IMR-90 (cell line): ENCODE data around the gene CTNNA2. TPM values are rescaled to one million over a fixed set of nuclear protein-coding genes. Genes with fewer than 3 reads are reported as not detected.

ENCODE experiments used
- ATAC-seq: fragments of 200-7000 bp; cut with Tn5 transposase; 2 replicates; pipeline ENCODE4 v1.9.1; 2020; ENCODE audit warnings: low read depth, mild to moderate bottlenecking, moderate library complexity
- BruUV-seq: library from RNA; stranded (reverse); fragments of 400-500 nt; replicated peaks from 2 replicates; lab custom pipeline; 2021; lab: Mats Ljungman, UMichigan
- CTCF ChIA-PET: fragments of 300-600 bp; formaldehyde crosslinking; extraction: SDS; loops from one replicate; lab custom pipeline; 2021; ENCODE audit warnings: antibody characterized with exemption; lab: Yijun Ruan, JAX
- POLR2A ChIA-PET: fragments of 300-600 bp; sonication (Branson Sonifier 250); formaldehyde crosslinking; loops from one replicate; lab custom pipeline; 2022; ENCODE audit warnings: antibody characterized with exemption; ENCODE audit not compliant: unreplicated experiment; lab: Charles Lee
- DNase-seq: peaks from one replicate; pipeline ENCODE4 v3.0.0; 2013
- H2AFZ ChIP-seq: replicated peaks from 2 replicates; pipeline ENCODE3; 2013; ENCODE audit warnings: low read length, mild to moderate bottlenecking; ENCODE audit not compliant: poor library complexity
- H2AK5ac ChIP-seq: 2 replicates; pipeline ENCODE4 v1.6.1; 2013; ENCODE audit warnings: low read depth, low read length, inconsistent platforms
- H2AK9ac ChIP-seq: replicated peaks from 2 replicates; pipeline ENCODE3; 2013; ENCODE audit warnings: mild to moderate bottlenecking, low read depth, low read length, moderate library complexity; ENCODE audit not compliant: poor library complexity
- H2BK120ac ChIP-seq: 2 replicates; pipeline ENCODE4 v1.6.1; 2013; ENCODE audit warnings: low read depth, low read length, inconsistent platforms
- H2BK15ac ChIP-seq: 3 replicates; pipeline ENCODE4 v1.6.1; 2013; ENCODE audit warnings: low read depth, low read length, inconsistent platforms
- H2BK20ac ChIP-seq: 2 replicates; pipeline ENCODE4 v1.6.1; 2013; ENCODE audit warnings: low read depth, mild to moderate bottlenecking, inconsistent platforms, low read length, moderate library complexity
- H2BK5ac ChIP-seq: 2 replicates; pipeline ENCODE4 v1.6.1; 2013; ENCODE audit warnings: mild to moderate bottlenecking, low read depth, low read length, inconsistent platforms; ENCODE audit not compliant: poor library complexity, severe bottlenecking
- H3K14ac ChIP-seq: replicated peaks from 2 replicates; pipeline ENCODE4 v1.6.1; 2013; ENCODE audit warnings: low read depth, low read length, inconsistent platforms
- H3K18ac ChIP-seq: 2 replicates; pipeline ENCODE4 v1.6.1; 2013; ENCODE audit warnings: low read depth, low read length, control low read depth
- H3K23ac ChIP-seq: 2 replicates; pipeline ENCODE4 v1.6.1; 2013; ENCODE audit warnings: low read depth, low read length, inconsistent platforms
- H3K27ac ChIP-seq: 2 replicates; pipeline ENCODE4 v1.5.1; 2013; ENCODE audit warnings: mild to moderate bottlenecking, control low read depth, low read length; ENCODE audit not compliant: insufficient read depth
- H3K27me3 ChIP-seq: 2 replicates; pipeline ENCODE4 v1.6.1; 2013; ENCODE audit warnings: low read length; ENCODE audit not compliant: control insufficient read depth, insufficient read depth
- H3K36me3 ChIP-seq: 2 replicates; pipeline ENCODE4 v1.6.1; 2013; ENCODE audit warnings: low read length, mixed read lengths; ENCODE audit not compliant: control insufficient read depth, insufficient read depth
- H3K4ac ChIP-seq: 2 replicates; pipeline ENCODE4 v1.6.1; 2013; ENCODE audit warnings: low read depth, low read length, inconsistent platforms
- H3K4me1 ChIP-seq: 2 replicates; pipeline ENCODE4 v1.6.1; 2013; ENCODE audit warnings: low read length, mixed read lengths; ENCODE audit not compliant: control insufficient read depth, insufficient read depth
- H3K4me2 ChIP-seq: 2 replicates; pipeline ENCODE4 v1.6.1; 2013; ENCODE audit warnings: low read depth, mild to moderate bottlenecking, control low read depth, low read length, moderate library complexity
- H3K4me3 ChIP-seq: 2 replicates; pipeline ENCODE4 v1.5.1; 2013; ENCODE audit warnings: low read depth, mild to moderate bottlenecking, control low read depth, low read length, moderate library complexity; ENCODE audit not compliant: insufficient read depth
- H3K56ac ChIP-seq: 2 replicates; pipeline ENCODE4 v1.6.1; 2013; ENCODE audit warnings: low read length, inconsistent platforms; ENCODE audit not compliant: insufficient read depth; ENCODE audit errors: extremely low read depth
- H3K79me1 ChIP-seq, 2 experiments: 2 replicates each; pipeline ENCODE4 v1.6.1; 2013; ENCODE audit warnings: low read length in 2 of 2, inconsistent platforms in 1 of 2, low read depth in 1 of 2
- H3K9ac ChIP-seq: 2 replicates; pipeline ENCODE4 v1.6.1; 2013; ENCODE audit warnings: low read depth, low read length, control low read depth
- H3K9me1 ChIP-seq: 2 replicates; pipeline ENCODE4 v1.6.1; 2013; ENCODE audit warnings: low read length, inconsistent platforms; ENCODE audit not compliant: insufficient read depth
- H3K9me3 ChIP-seq: 2 replicates; pipeline ENCODE4 v1.6.1; 2013; ENCODE audit warnings: low read length; ENCODE audit not compliant: control insufficient read depth, insufficient read depth
- H4K20me1 ChIP-seq: 2 replicates; pipeline ENCODE4 v1.6.1; 2013; ENCODE audit warnings: low read length, inconsistent platforms; ENCODE audit not compliant: insufficient read depth
- H4K5ac ChIP-seq: 2 replicates; pipeline ENCODE4 v1.6.1; 2013; ENCODE audit warnings: mild to moderate bottlenecking, low read depth, low read length, control low read depth
- H4K8ac ChIP-seq, 2 experiments: 2 replicates each; pipeline ENCODE4 v1.6.1; 2013; ENCODE audit warnings: low read depth in 2 of 2, low read length in 2 of 2, control low read depth in 1 of 2, inconsistent platforms in 1 of 2
- H4K91ac ChIP-seq: 2 replicates; pipeline ENCODE4 v1.6.1; 2013; ENCODE audit warnings: low read depth, low read length, inconsistent platforms; ENCODE audit not compliant: insufficient read depth
- BHLHE40 ChIP-seq: fragments of 150-350 bp; IDR thresholded peaks from 2 replicates; pipeline ENCODE4 v1.6.1; 2016; ENCODE audit warnings: mild to moderate bottlenecking, low read depth, low read length
- CEBPB ChIP-seq: IDR thresholded peaks from 2 replicates; pipeline ENCODE4 v1.6.1; 2012; ENCODE audit warnings: low read depth, low read length, improper control_type of control experiment
- CHD1 ChIP-seq: IDR thresholded peaks from 2 replicates; pipeline ENCODE4 v1.6.1; 2012; ENCODE audit warnings: low read depth, low read length, improper control_type of control experiment
- CTCF ChIP-seq: conservative IDR thresholded peaks from 2 replicates; pipeline ENCODE4 v1.5.1; 2012; ENCODE audit warnings: mild to moderate bottlenecking, low read depth, low read length, improper control_type of control experiment
- ELK1 ChIP-seq: fragments of 150-350 bp; IDR thresholded peaks from 2 replicates; pipeline ENCODE4 v1.6.1; 2016; ENCODE audit warnings: low read depth, mild to moderate bottlenecking, low read length, moderate library complexity, borderline replicate concordance
- MAFK ChIP-seq: IDR thresholded peaks from 2 replicates; pipeline ENCODE4 v1.6.1; 2012; ENCODE audit warnings: low read depth, low read length, improper control_type of control experiment
- MAZ ChIP-seq: IDR thresholded peaks from 2 replicates; pipeline ENCODE4 v1.6.1; 2012; ENCODE audit warnings: low read depth, mild to moderate bottlenecking, low read length, improper control_type of control experiment, moderate library complexity, borderline replicate concordance
- MXI1 ChIP-seq: IDR thresholded peaks from 2 replicates; pipeline ENCODE4 v1.6.1; 2012; ENCODE audit warnings: low read depth, mild to moderate bottlenecking, low read length, moderate library complexity, borderline replicate concordance
- NFE2L2 ChIP-seq: fragments of 150-350 bp; IDR thresholded peaks from 2 replicates; pipeline ENCODE4 v1.6.1; 2016; ENCODE audit warnings: low read depth, mild to moderate bottlenecking, low read length
- POLR2A ChIP-seq: IDR thresholded peaks from 2 replicates; pipeline ENCODE4 v1.6.1; 2012; ENCODE audit warnings: mild to moderate bottlenecking, low read depth, low read length
- RCOR1 ChIP-seq: IDR thresholded peaks from 2 replicates; pipeline ENCODE4 v1.6.1; 2012; ENCODE audit warnings: mild to moderate bottlenecking, low read length, improper control_type of control experiment; ENCODE audit not compliant: insufficient replicate concordance
- RFX5 ChIP-seq: IDR thresholded peaks from 2 replicates; pipeline ENCODE4 v1.8.0; 2012; ENCODE audit warnings: low read depth, mild to moderate bottlenecking, low read length, moderate library complexity
- SMC3 ChIP-seq: fragments of 150-350 bp; IDR thresholded peaks from 2 replicates; pipeline ENCODE4 v1.6.1; 2016; ENCODE audit warnings: low read depth, mild to moderate bottlenecking, antibody characterized with exemption, low read length, moderate library complexity
- USF2 ChIP-seq: fragments of 150-350 bp; IDR thresholded peaks from 2 replicates; pipeline ENCODE4 v1.6.1; 2017; ENCODE audit warnings: mild to moderate bottlenecking, antibody characterized with exemption, low read length, low read depth
- whole genome bisulfite sequencing, 2 experiments: methylation state at CpG; one replicate each; pipeline versions ENCODE4 v1.1.5 to v1.1.7; 2013; ENCODE audit warnings: missing lambda C conversion rate in 2 of 2; ENCODE audit not compliant: insufficient read length in 1 of 2; ENCODE audit errors: extremely low coverage in 2 of 2; 5-methylcytosine and 5-hydroxymethylcytosine counted together
- dilution Hi-C: fragments of 300-500 bp; cut with HindIII; formaldehyde crosslinking; loops from one replicate; pipeline ENCODE4 v1.14.3; 2018; ENCODE audit warnings: low sequenced_read_pairs; ENCODE audit not compliant: unreplicated experiment
- in situ Hi-C: fragments of 300-500 bp; cut with MboI; formaldehyde crosslinking; loops from 3 replicates; pipeline ENCODE4 v1.14.3; 2019; ENCODE audit warnings: low sequenced_read_pairs, inconsistent platforms, mixed read lengths
- intact Hi-C: fragments of 100-400 bp; cut with micrococcal nuclease; formaldehyde crosslinking; loops from 2 replicates; pipeline ENCODE4 v1.10.0; 2022
- polyA plus RNA-seq, 3 experiments: library from polyadenylated mRNA; depleted of rRNA; stranded (reverse); fragments of >200 nt; gene quantifications; 2 replicates each; pipeline ENCODE4 v1.2.3, GENCODE V29; 2012; ENCODE audit warnings: low replicate concordance in 1 of 3
- total RNA-seq: library from RNA; depleted of rRNA; stranded (reverse); fragments of >200 nt; gene quantifications from 2 replicates; pipeline ENCODE4 v1.2.3, GENCODE V29; 2012

Gene CTNNA2
- total and polyA plus RNA-seq, 2 of the 4 experiments (the other 2 are of a cell fraction), result not detected

GRCh38 chr2:79817288-79817687, 304.4 kb downstream of the CTNNA2 start:
- H2BK20ac ChIP-seq, result no peak overlapping the region
- no peaks in the 10 kb centered on the region for H3K79me1 ChIP-seq
- H2AK9ac ChIP-seq, result no peak overlapping the region
- no peak overlapping the region for H2AK5ac ChIP-seq
- no CpG with 5 or more reads among the region's 4 CpGs for WGBS, 2 experiments
- TF ChIP-seq CHD1 (no peak), MXI1 (no peak), RCOR1 (no peak), SMC3 (no peak), POLR2A (no peak), MAFK (no peak), CTCF (no peak), ELK1 (no peak), CEBPB (no peak), MAZ (no peak), NFE2L2 (no peak), BHLHE40 (no peak), RFX5 (no peak), USF2 (no peak)
- H2AFZ ChIP-seq, result no peak overlapping the region
- ChIA-PET POLR2A (no interaction called here), CTCF (no interaction called here)
- H4K5ac ChIP-seq, result no peak overlapping the region
- no peak overlapping the region for H3K27ac ChIP-seq
- no peak overlapping the region for H4K91ac ChIP-seq
- no peak overlapping the region for H3K14ac ChIP-seq
- H2BK5ac ChIP-seq, result no peak overlapping the region
- no TSS peak for BruUV-seq
- dilution Hi-C loops, result no loop called here
- no peak for ATAC-seq
- no peak overlapping the region for H3K4me2 ChIP-seq
- no peaks in the 10 kb centered on the region for H3K9me1 ChIP-seq
- H2BK15ac ChIP-seq, result no peak overlapping the region
- no peak overlapping the region for H3K4me3 ChIP-seq
- no peak for DNase-seq
- no peak overlapping the region for H3K56ac ChIP-seq
- H2BK120ac ChIP-seq, result no peak overlapping the region
- in situ Hi-C loops, result no loop called here
- H3K9ac ChIP-seq, result no peak overlapping the region
- H3K4ac ChIP-seq, result no peak overlapping the region
- no peaks in the 10 kb centered on the region for H3K36me3 ChIP-seq
- no peaks in the 10 kb centered on the region for H3K4me1 ChIP-seq
- no peaks in the 10 kb centered on the region for H3K27me3 ChIP-seq
- no peak overlapping the region for H3K23ac ChIP-seq
- no peak overlapping the region for H4K8ac ChIP-seq
- no peak overlapping the region for H3K18ac ChIP-seq
- H4K20me1 ChIP-seq, result no peaks in the 10 kb centered on the region
- peaks cover 2% of the 10 kb centered on the region; the same call in 1 of the 2 replicates for H3K9me3 ChIP-seq
- intact Hi-C loops, result no loop called here
